ENCODE data around the gene PLG.

The PLG gene

GRCh38 chr6:160685762-160686450, 16.1 kb upstream of the PLG start:
- Histone ChIP-seq H3K9ac (ENCODE audit: low read length) (no peak overlapping the region), H3K27ac (ENCODE audit: low read depth, low read length) (no peak overlapping the region), H3K27me3 (ENCODE audit: low read length) (no peaks in the 10 kb centered on the region), H3K36me3 (ENCODE audit: low read length) (no peaks in the 10 kb centered on the region), H3K9me3 (ENCODE audit: insufficient read depth, low read length) (no peaks in the 10 kb centered on the region), H3K79me2 (ENCODE audit: insufficient read depth, low read length) (no peaks in the 10 kb centered on the region), H2AFZ (ENCODE audit: low read depth, low read length, severe bottlenecking) (no peak overlapping the region), H3K4me3 (ENCODE audit: insufficient read depth, low read length, poor library complexity, severe bottlenecking) (no peak overlapping the region), H3K4me2 (ENCODE audit: low read depth, low read length, poor library complexity, severe bottlenecking) (no peak overlapping the region), H3F3A (ENCODE audit: insufficient read depth) (no peaks in the 10 kb centered on the region), H3K9me2 (replicated peaks; ENCODE audit: insufficient read depth, low read length) (no peaks in the 10 kb centered on the region), H4K20me1 (ENCODE audit: low read depth, low read length) (no peaks in the 10 kb centered on the region)
- TF ChIP-seq CTCF (IDR thresholded peaks at IDR 0.05; ENCODE audit: insufficient read depth, low read length, poor library complexity, severe bottlenecking): no peak
- TF ChIP-seq EZH2phosphoT487 (conservative IDR thresholded peaks at IDR 0.05; ENCODE audit: low read length): no peak

DNA sequence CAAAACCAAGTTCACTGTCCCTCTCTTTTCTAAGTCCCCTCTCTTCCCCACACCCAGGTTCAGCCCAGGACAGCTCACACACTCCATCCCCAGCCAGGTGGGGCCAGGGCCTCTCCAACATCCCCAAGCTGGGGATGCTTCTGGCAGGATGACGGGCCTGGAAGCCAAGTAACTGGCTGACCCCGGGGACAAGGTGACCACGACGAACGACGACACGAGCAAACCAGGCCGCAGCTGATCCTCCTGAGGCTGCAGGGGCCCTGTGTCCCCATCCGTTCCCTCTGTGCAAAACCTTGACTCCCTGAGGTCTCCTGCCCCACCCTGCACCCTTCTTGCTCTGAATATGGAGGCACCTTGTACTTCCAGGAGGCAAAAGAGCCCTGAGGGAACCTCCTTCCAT, 11.6 kb upstream of the PLG start:
- no peak overlapping the region for H2AFZ ChIP-seq (ENCODE audit: low read depth, low read length, severe bottlenecking)
- no peak overlapping the region for H3K27ac ChIP-seq (ENCODE audit: low read depth, low read length)
- no peaks in the 10 kb centered on the region for H3K27me3 ChIP-seq (ENCODE audit: low read length)
- no peak overlapping the region for H3K4me3 ChIP-seq (ENCODE audit: insufficient read depth, low read length, poor library complexity, severe bottlenecking)
- no peaks in the 10 kb centered on the region for H3F3A ChIP-seq (ENCODE audit: insufficient read depth)
- no peaks in the 10 kb centered on the region for H3K9me2 ChIP-seq (replicated peaks; ENCODE audit: insufficient read depth, low read length)
- no peaks in the 10 kb centered on the region for H4K20me1 ChIP-seq (ENCODE audit: low read depth, low read length)
- no peak for TF ChIP-seq EZH2phosphoT487 (conservative IDR thresholded peaks at IDR 0.05; ENCODE audit: low read length)
- no peak for TF ChIP-seq CTCF (IDR thresholded peaks at IDR 0.05; ENCODE audit: insufficient read depth, low read length, poor library complexity, severe bottlenecking)
- H3K9me3 ChIP-seq (ENCODE audit: insufficient read depth, low read length): no peaks in the 10 kb centered on the region
- H3K9ac ChIP-seq (ENCODE audit: low read length): no peak overlapping the region
- no peak overlapping the region for H3K4me2 ChIP-seq (ENCODE audit: low read depth, low read length, poor library complexity, severe bottlenecking)
- no peaks in the 10 kb centered on the region for H3K36me3 ChIP-seq (ENCODE audit: low read length)
- no peaks in the 10 kb centered on the region for H3K79me2 ChIP-seq (ENCODE audit: insufficient read depth, low read length)

DNA sequence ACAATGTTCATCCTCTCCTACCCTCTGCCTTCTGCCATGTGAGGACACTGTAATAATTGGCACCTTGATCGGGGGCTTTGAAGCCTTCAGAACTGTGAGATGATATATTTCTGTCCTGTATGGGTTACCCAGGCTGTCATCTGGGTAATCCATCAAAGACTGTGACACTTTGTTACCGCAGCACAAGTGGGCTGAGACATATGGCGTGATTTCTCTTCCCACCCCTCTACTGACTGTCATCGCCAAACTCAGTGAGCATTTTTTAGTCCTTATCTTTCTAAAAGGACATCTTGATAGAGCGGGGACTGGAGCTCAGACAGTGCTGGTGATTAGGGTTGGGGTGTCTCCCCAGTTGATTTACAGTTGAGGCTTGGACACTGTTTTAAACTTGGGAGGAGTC, 10.4 kb upstream of the PLG start:
- Histone ChIP-seq H3K79me2 (ENCODE audit: insufficient read depth, low read length) (no peaks in the 10 kb centered on the region), H3K36me3 (ENCODE audit: low read length) (no peaks in the 10 kb centered on the region), H3K27ac (ENCODE audit: low read depth, low read length) (no peak overlapping the region), H3K9ac (ENCODE audit: low read length) (no peak overlapping the region), H3K9me3 (ENCODE audit: insufficient read depth, low read length) (no peaks in the 10 kb centered on the region), H3F3A (ENCODE audit: insufficient read depth) (no peaks in the 10 kb centered on the region), H3K4me2 (ENCODE audit: low read depth, low read length, poor library complexity, severe bottlenecking) (no peak overlapping the region), H2AFZ (ENCODE audit: low read depth, low read length, severe bottlenecking) (no peak overlapping the region), H3K9me2 (replicated peaks; ENCODE audit: insufficient read depth, low read length) (no peaks in the 10 kb centered on the region), H4K20me1 (ENCODE audit: low read depth, low read length) (no peaks in the 10 kb centered on the region), H3K27me3 (ENCODE audit: low read length) (no peaks in the 10 kb centered on the region), H3K4me3 (ENCODE audit: insufficient read depth, low read length, poor library complexity, severe bottlenecking) (no peak overlapping the region)
- TF ChIP-seq EZH2phosphoT487 (conservative IDR thresholded peaks at IDR 0.05; ENCODE audit: low read length) (no peak), CTCF (IDR thresholded peaks at IDR 0.05; ENCODE audit: insufficient read depth, low read length, poor library complexity, severe bottlenecking) (no peak)
